Stimulated activated CD4-positive, alpha-beta T cell treated with anti-CD3 and anti-CD28 coated beads, Interleukin-15, amount 100 ng/mL, for 24 hours (primary cell): ENCODE measurements around the gene HELZ2.
A peak's percentile ranks its signal among the peaks of the same experiment; 100 is the strongest.
"Not testable (repeated sequence)": the region's sequence is repeated elsewhere in the genome, so short reads cannot be mapped to it uniquely, and the experiment has no call there.

Experiments
- DNase-seq: peaks from one replicate; pipeline ENCODE4 v3.0.0-alpha.2; 2020

HELZ2 gene

GRCh38 chr20:63577317-63577894 is 3.4 kb upstream of the HELZ2 start:
- DNase-seq, result no peak

- no peak for DNase-seq
Measured at GRCh38 chr20:63576311-63576710, 2.3 kb upstream of the HELZ2 start.

- no peak for DNase-seq
Measured at GRCh38 chr20:63574829-63575743, 1.0 kb upstream of the HELZ2 start.

- no peak for DNase-seq
Measured at GRCh38 chr20:63573647-63574131, 350 bp downstream of the HELZ2 start.

GRCh38 chr20:63572788-63573646 is 1.0 kb downstream of the HELZ2 start:
- DNase-seq, result no peak

- DNase-seq, result no peak
Measured at GRCh38 chr20:63572071-63572787, 1.8 kb downstream of the HELZ2 start.

- DNase-seq, result not testable (repeated sequence)
Measured at GRCh38 chr20:63571087-63571478, 3.0 kb downstream of the HELZ2 start.

GRCh38 chr20:63570281-63571086 is 3.6 kb downstream of the HELZ2 start:
- DNase-seq, result no peak

GRCh38 chr20:63568986-63569949 is 4.8 kb downstream of the HELZ2 start:
- DNase-seq, result no peak

GRCh38 chr20:63568170-63568981 is 5.7 kb downstream of the HELZ2 start:
- no peak for DNase-seq

- DNase-seq, result peak; percentile 69
Measured at GRCh38 chr20:63567386-63568169, 6.5 kb downstream of the HELZ2 start.

GRCh38 chr20:63567136-63567385 is 7.0 kb downstream of the HELZ2 start:
- no peak for DNase-seq

- DNase-seq, result no peak
Measured at GRCh38 chr20:63566395-63567135, 7.5 kb downstream of the HELZ2 start.

GRCh38 chr20:63565699-63566335 is 8.2 kb downstream of the HELZ2 start:
- no peak for DNase-seq

- no peak for DNase-seq
Measured at GRCh38 chr20:63565021-63565698, 8.9 kb downstream of the HELZ2 start.

GRCh38 chr20:63564036-63564810 is 9.8 kb downstream of the HELZ2 start:
- no peak for DNase-seq
